CD4-positive, alpha-beta T cell treated with Interleukin-4 for 1 hour (primary cell): Measurements from ENCODE around the gene DDX10.

Experiments
- DNase-seq, 2 donors: peaks; one replicate each; pipeline ENCODE4 v3.0.0-alpha.2; 2020 to 2022

Gene DDX10

GRCh38 chr11:108835624-108836023, 170.8 kb downstream of the DDX10 start:
- DNase-seq = no peak

DNA sequence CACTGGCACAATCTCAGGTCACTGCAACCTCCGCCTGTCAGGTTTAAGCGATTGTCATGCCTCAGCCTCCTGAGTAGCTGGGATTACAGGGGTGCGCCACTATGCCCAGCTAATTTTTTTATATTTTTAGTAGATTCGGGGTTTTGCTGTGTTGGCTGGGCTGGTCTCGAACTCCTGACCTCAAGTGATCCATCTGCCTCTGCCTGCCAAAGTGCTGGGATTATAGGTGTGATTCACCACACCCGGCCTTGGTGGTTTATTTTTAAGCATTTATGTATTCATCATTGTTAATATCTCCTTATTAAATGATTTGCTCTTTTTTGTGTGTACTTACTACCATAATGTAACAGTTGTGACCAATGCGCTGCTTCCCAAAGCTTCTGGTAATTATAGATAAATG, 171.7 kb downstream of the DDX10 start:
- DNase-seq = no peak

GRCh38 chr11:108838102-108838791, 173.4 kb downstream of the DDX10 start:
- no peak for DNase-seq

DNA sequence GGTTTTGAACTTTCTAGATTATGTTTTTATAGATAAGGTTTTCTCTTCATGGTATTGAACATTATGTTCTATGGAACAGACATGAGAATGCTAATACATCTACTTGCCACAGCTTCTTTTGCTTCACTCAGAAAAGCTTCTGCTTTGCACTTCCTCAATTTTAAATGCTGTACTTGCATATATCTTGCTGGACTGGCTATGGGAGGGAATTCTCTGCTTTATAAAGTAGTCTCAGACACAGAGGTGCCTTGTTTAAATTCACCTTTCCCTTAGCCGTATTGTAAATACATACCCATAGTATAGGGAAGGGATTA, 173.9 kb downstream of the DDX10 start:
- DNase-seq = no peak

DNA sequence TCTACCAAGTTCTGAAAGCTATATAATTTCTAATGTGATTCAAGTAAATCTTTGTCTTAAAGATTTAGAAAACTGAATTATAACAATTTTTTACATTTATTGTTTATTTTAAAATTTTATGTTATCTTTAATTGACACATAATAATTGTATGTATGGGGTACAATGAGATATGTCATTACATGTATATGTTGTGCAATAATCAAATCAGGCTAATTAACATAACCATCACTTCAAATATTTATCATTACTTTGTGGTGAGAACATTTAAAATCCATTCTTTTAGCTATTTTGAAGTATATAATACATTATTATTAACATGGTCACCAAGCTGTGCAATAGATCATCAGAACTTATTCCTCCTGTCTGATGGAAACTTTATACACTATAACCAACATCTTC, 181.1 kb downstream of the DDX10 start:
- no peak for DNase-seq

DNA sequence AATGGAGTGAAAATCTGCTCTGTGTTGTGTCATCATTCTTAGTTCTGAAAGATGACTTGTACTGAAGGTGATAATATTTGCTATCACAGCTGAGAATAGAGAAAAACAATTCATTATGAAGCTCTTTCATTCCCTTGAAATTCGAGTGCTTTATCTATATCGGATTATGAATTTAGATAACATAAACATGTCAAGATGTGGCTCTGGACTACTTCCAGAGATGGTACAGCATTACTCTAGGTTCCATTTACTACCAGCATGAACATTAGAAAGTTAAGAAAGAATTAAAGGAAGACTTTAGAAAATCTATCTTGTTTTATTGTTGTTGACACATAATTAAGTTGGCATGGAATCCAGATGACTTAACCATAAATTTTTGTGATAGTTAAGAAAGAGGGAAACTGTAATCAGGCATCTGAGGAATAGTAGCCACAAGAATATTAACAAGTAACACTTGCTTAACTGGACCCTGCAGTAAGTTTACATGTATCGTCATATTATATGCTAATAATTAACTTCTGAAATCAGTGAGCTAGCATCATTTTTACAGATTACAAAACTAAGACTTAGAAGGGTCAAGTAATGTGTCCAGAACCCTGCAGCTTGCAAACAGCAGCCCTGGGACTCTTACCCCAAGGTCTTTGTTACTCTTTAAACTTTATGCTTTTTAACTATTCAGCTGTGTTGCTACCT, 182.6 kb downstream of the DDX10 start:
- DNase-seq = no peak

DNA sequence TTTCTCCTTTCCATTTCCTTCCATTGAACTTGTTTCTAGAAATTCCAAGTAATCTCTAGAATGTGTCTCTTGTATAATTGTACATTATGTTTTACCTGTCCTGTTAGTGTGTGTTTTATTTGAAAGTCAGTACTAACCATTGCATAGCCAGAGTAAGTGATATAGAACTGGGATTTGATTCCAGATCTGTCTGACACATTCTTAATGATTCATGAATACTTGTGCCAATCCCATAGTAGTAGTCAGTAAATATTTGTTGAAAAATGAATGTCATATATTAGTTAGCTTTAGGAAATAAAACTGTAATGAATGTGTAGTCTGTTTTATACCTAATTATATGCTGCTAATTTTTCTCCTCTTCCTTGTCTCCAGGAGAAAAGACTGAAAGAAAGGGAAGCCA, 186.9 kb downstream of the DDX10 start:
- no peak for DNase-seq

- no peak for DNase-seq
These were observed 187.8 kb downstream of the DDX10 start for GRCh38 chr11:108852701-108853100.

GRCh38 chr11:108853151-108853550, 188.3 kb downstream of the DDX10 start:
- DNase-seq = no peak

GRCh38 chr11:108853864-108854263, 189.0 kb downstream of the DDX10 start:
- peak in 1 of 2 donors; percentile 22 for DNase-seq

- peak in 1 of 2 donors; percentile 54 for DNase-seq
These were observed 189.5 kb downstream of the DDX10 start for GRCh38 chr11:108854346-108854745.

GRCh38 chr11:108857382-108857781, 192.5 kb downstream of the DDX10 start:
- no peak for DNase-seq

DNA sequence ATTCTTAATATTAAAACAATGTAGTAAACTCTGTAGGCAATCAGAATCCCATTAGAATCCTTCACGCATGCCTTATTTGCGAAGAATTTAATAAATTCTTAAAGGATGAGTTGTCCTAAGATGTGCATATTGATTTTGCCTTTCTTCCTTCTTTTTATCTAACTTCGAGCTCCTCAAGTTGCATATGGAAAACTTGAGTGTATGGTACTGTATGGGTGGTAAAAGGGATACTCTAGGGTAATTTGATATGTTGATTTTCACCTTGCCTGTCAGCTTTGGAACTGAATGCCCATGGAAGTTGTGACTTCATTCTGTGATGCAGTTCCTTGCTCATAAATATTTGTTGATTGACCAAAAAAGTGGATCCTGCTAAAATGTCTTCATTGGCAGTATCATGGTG, 193.8 kb downstream of the DDX10 start:
- DNase-seq = no peak

DNA sequence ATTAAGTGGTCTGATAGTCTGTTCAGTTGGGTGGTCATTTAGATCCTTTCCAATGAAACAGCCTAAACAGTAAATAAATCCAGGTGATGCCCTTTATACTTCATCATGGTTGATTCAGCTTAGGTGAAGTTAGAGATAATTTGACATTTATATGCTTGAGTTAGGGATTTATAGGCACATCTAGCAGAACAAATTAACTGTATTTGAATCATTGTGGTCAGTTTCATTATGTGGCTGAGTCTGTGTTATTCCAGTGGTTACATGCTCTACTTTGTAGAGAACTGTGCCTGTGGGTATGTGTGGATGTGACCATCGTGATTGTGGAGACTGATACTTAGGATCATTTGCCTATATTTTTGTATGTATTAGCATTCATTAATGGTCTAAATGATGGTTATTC, 194.6 kb downstream of the DDX10 start:
- no peak for DNase-seq

DNA sequence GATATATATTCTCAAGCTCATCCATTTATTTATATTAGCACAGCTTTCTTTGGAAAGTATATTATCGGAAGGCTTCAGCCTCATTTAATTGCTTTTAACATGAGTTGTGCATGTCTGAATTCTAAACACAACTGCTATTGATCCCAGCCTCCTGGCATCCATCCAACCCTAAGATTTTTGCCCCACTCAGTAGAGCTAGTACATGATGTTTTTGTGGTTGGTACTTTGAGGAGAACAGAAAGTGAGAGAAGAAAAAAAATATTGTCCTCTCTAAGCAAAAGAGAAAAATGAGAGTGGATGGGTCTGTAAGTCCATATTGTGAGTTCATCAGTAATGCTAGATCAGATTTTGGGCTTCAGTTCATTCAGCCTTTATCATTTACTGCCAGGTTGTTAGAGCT, 198.7 kb downstream of the DDX10 start:
- no peak for DNase-seq

DNA sequence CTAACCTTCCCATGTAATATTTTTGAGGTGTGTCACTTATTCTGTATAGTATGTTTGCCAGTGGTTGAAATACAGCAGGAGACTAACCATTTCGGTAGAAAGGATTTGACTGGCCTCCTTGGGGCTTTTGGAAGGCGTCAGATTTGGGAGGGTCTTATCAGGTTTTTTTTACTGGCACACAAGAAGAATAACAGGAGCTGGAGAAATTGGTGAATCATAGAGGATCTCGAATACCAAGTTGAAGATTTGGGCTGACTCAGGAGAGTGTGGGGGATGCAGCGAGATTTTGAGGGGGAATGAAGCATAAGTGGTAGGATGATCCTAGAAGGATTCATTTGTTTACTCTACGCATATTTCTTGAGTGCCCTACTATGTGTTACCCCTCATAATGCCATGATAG, 200.5 kb downstream of the DDX10 start:
- DNase-seq = no peak

DNA sequence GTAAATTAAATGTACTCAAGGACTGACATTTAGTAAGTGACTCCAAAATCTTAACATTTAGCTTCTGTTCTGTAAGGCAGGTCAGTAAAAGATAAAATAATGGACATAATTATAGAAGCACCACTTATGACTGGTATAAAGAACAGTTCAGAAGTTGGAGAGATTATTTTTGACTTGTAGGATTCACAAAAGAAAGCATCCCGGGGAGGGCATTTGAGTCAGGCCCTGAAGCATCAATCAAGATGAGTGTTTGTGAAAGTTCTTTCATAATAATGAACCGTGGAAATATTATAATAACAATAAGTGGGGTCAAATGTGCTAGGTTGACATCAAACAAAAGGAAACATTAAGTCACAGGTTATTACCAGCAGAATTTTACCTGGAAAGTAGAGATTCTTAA, 201.9 kb downstream of the DDX10 start:
- no peak for DNase-seq

GRCh38 chr11:108870373-108871020, 205.6 kb downstream of the DDX10 start:
- no peak for DNase-seq

DNA sequence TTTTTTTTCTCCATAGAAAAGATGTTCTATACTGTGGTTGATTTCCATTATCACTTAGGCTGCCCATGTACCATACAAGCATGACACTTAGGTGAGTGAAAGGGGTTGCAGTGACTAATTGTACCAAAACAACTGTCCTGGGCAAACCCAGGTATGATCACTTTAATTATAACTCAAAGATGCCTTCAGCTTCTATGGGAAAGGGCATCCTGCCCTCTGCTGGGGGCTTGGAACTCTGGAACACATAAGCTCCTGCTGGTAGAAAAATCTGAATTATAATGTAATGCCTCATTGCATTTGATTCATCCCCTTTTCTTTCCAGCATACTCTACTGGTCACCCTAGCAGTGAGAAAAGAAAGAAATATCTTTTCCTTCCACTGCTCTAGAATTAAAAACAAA, 206.3 kb downstream of the DDX10 start:
- DNase-seq = peak; percentile 14 to 27

DNA sequence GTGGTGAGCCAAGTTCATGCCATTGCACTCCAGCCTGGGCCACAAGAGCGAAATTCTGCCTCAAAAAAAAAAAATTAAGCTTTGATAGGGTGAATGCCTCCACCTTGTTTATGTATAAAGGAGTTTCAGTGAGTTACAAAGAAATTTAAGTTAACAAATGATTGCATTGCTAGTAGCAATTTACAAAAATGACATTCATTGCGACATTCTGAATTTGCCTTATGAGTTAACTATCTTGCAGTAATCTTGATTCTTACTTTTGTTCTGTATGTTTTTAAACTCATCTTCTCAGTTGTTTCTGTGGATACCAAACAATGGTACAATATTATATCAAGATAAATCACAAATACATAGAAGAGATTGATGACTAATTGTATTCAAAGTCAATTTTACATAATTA, 207.0 kb downstream of the DDX10 start:
- no peak for DNase-seq

GRCh38 chr11:108872781-108873291, 208.0 kb downstream of the DDX10 start:
- DNase-seq = no peak

DNA sequence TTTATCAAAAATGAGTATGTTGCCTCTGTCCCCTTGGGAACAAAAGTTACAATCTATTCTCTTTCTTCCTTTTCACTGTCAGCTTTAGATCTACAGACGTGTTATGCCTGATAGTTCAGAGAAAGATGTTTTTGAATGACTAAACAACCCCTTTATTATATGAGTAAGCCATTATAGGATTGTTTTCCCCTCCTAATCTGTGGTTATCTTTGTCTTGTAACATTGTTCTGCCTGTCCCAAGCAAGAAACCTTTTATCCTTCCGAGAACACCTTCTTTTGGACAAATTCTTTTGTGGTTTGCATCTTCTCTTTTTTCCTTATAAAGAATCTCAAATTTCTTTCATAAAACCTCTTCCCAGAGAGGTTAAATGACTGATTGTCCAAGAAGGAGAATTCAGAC, 208.4 kb downstream of the DDX10 start:
- no peak for DNase-seq

DNA sequence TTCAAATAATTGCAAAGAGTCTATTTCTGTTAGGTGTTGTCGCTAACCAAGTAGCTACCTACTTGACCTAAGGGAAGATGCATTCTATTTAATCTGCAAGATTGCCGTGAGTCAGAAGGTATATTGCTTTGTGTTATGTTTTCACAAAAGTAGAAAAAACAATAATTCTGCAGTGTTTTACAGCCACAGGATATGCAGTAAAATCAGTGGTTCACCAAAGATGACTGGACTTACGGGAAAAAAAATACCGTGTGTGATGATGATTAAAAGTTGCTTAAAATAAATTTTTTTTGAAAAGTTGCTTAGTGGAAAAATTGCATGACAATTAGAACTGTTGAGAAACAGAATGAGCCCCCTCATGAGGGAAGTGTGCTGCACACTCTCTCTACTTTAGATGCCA, 209.1 kb downstream of the DDX10 start:
- no peak for DNase-seq

GRCh38 chr11:108875134-108875533, 210.3 kb downstream of the DDX10 start:
- no peak for DNase-seq
